Endodermal cell (in vitro differentiated cells): ENCODE results near the gene SH3BP5. TPM values are rescaled to one million over a fixed set of nuclear protein-coding genes. Genes with fewer than 3 reads are reported as not detected.

ENCODE experiments used
- DNase-seq: peaks from one replicate; pipeline ENCODE4 v3.0.0-alpha.2; 2017
- H3K27ac ChIP-seq: 2 replicates; pipeline ENCODE4 v1.5.1; 2013; ENCODE audit warnings: mild to moderate bottlenecking, low read depth, low read length, moderate library complexity
- H3K27me3 ChIP-seq: 2 replicates; pipeline ENCODE4 v1.6.1; 2013; ENCODE audit warnings: mild to moderate bottlenecking, low read length, moderate library complexity; ENCODE audit not compliant: insufficient read depth, control insufficient read depth, poor library complexity, severe bottlenecking
- H3K36me3 ChIP-seq: 2 replicates; pipeline ENCODE4 v1.7.0; 2013; ENCODE audit warnings: mild to moderate bottlenecking, low read length, moderate library complexity; ENCODE audit not compliant: control insufficient read depth, insufficient read depth
- H3K4me1 ChIP-seq: one replicate; pipeline ENCODE4 v1.7.0; 2013; ENCODE audit warnings: low read length; ENCODE audit not compliant: control insufficient read depth, insufficient read depth
- H3K4me3 ChIP-seq: 2 replicates; pipeline ENCODE4 v1.5.1; 2013; ENCODE audit warnings: mild to moderate bottlenecking, low read length, moderate library complexity
- H3K9ac ChIP-seq: 2 replicates; pipeline ENCODE4 v1.6.1; 2013; ENCODE audit warnings: mild to moderate bottlenecking, low read length, moderate library complexity; ENCODE audit not compliant: poor library complexity, severe bottlenecking; ENCODE audit errors: extremely low read depth
- H3K9me3 ChIP-seq: 2 replicates; pipeline ENCODE4 v1.6.1; 2013; ENCODE audit warnings: mild to moderate bottlenecking, low read length, moderate library complexity; ENCODE audit not compliant: control insufficient read depth
- H3K27ac Mint-ChIP-seq: 2 replicates; pipeline ENCODE4 v1.8.0; 2020; ENCODE audit warnings: mixed read lengths
- H3K27me3 Mint-ChIP-seq: 2 replicates; pipeline ENCODE4 v1.8.0; 2021; ENCODE audit warnings: mild to moderate bottlenecking, mixed read lengths; ENCODE audit not compliant: insufficient read depth
- H3K36me3 Mint-ChIP-seq: 2 replicates; pipeline ENCODE4 v1.8.0; 2020; ENCODE audit warnings: low read depth, mixed read lengths
- H3K4me1 Mint-ChIP-seq: 2 replicates; pipeline ENCODE4 v1.8.0; 2020; ENCODE audit warnings: mixed read lengths
- H3K4me3 Mint-ChIP-seq: 2 replicates; pipeline ENCODE4 v1.8.0; 2020; ENCODE audit warnings: mild to moderate bottlenecking, moderate library complexity, mixed read lengths
- H3K9me3 Mint-ChIP-seq: 2 replicates; pipeline ENCODE4 v1.8.0; 2020; ENCODE audit warnings: mild to moderate bottlenecking, mixed read lengths
- WGBS, 2 experiments: methylation state at CpG; one replicate each; pipeline versions ENCODE4 v1.1.5 to v1.1.7; 2013; ENCODE audit warnings: missing lambda C conversion rate in 2 of 2, mixed read lengths in 1 of 2; ENCODE audit not compliant: insufficient coverage in 1 of 2, insufficient read length in 1 of 2; 5-methylcytosine and 5-hydroxymethylcytosine counted together
- total RNA-seq, 2 donors: library from RNA; stranded (reverse); fragmentation: NEBNext Ultra II Directional in 1 of 2; extraction: Animal tissue kit (Norgen Biotek cat#: 25700) in 1 of 2; gene quantifications; 2 replicates in 1 of 2; 3 replicates in 1 of 2; pipeline ENCODE4 v1.2.1, GENCODE V29; 2021
- TF ChIP-seq, protein P1 (sequence below): fragments of 200-600 bp; sonication (generic); conservative IDR thresholded peaks from 2 replicates; pipeline ENCODE4 v1.5.0; 2021; ENCODE audit warnings: antibody characterized with exemption, mild to moderate bottlenecking

SH3BP5 gene
- total RNA-seq, 2 donors from 2014 or later: 25.8 to 30.3 TPM

DNA sequence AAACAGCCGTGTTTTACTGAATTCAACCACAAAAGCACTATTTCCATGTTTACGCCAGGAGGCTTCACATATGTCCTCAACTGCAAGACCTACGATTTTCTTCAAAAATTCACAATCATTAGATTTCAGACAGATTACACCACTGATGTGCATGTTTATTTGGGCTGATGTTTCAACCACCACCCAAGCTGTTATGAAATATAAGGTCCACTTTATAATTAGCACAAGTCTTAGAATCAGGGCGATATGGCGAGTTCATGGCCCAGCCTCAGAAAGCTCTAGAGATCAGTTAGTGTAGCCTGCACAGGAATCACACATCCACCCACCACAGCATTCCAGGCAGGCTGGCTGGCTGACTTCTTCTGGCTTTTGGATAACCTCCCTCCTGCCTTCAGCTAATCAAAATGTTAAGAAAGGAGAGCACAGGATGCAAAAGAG lies 15.4 kb downstream of the SH3BP5 start:
- Histone ChIP-seq H3K27me3 (no peaks in the 10 kb centered on the region), H3K9ac (no peak overlapping the region), H3K4me1 (peaks cover 7% of the 10 kb centered on the region), H3K9me3 (no peaks in the 10 kb centered on the region), H3K36me3 (peaks cover 4% of the 10 kb centered on the region), H3K27ac (no peak overlapping the region), H3K4me3 (no peak overlapping the region)
- H3K36me3 Mint-ChIP-seq: peaks cover 7% of the 10 kb centered on the region
- no peaks in the 10 kb centered on the region for H3K9me3 Mint-ChIP-seq
- WGBS, 2 experiments: 95% methylated on average over 5 of the region's 5 CpGs; no CpG with 5 or more reads in 1 of the 2 experiments
- H3K4me1 Mint-ChIP-seq: peaks cover 26% of the 10 kb centered on the region
- DNase-seq: no peak
- no peak overlapping the region for H3K27ac Mint-ChIP-seq
- no peaks in the 10 kb centered on the region for H3K27me3 Mint-ChIP-seq
- H3K4me3 Mint-ChIP-seq: no peak overlapping the region
- TF ChIP-seq, protein P1, sequence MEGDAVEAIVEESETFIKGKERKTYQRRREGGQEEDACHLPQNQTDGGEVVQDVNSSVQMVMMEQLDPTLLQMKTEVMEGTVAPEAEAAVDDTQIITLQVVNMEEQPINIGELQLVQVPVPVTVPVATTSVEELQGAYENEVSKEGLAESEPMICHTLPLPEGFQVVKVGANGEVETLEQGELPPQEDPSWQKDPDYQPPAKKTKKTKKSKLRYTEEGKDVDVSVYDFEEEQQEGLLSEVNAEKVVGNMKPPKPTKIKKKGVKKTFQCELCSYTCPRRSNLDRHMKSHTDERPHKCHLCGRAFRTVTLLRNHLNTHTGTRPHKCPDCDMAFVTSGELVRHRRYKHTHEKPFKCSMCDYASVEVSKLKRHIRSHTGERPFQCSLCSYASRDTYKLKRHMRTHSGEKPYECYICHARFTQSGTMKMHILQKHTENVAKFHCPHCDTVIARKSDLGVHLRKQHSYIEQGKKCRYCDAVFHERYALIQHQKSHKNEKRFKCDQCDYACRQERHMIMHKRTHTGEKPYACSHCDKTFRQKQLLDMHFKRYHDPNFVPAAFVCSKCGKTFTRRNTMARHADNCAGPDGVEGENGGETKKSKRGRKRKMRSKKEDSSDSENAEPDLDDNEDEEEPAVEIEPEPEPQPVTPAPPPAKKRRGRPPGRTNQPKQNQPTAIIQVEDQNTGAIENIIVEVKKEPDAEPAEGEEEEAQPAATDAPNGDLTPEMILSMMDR: no peak

DNA sequence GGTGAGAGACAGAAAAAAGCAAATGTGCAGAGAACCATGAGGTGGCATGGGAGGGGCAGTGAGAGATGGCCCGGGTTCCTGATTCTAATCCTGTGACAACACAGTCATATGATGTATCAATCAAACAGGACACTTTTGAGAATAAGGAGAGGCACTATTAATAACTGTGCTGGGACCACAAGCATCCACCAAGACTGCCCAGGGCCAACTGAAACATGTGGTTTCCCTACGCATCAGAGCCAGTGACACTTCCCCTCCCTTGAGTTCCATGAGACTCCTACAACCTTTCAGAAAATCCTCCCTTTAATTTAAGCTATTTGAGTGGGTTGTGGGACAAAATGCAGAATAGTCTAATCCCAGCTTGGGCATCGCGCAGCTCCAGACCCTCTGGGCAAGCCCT lies 17.4 kb downstream of the SH3BP5 start:
- H3K9me3 Mint-ChIP-seq: no peaks in the 10 kb centered on the region
- TF ChIP-seq, protein P1: no peak
- peaks cover 12% of the 10 kb centered on the region for H3K36me3 ChIP-seq
- H3K4me1 Mint-ChIP-seq: peaks cover 41% of the 10 kb centered on the region
- WGBS, 2 experiments: 96 to 100% methylated on average over 4 of the region's 4 CpGs
- H3K4me3 Mint-ChIP-seq: no peak overlapping the region
- no peak overlapping the region for H3K27ac ChIP-seq
- H3K4me1 ChIP-seq: peaks cover 12% of the 10 kb centered on the region
- peaks cover 2% of the 10 kb centered on the region for H3K36me3 Mint-ChIP-seq
- H3K4me3 ChIP-seq: no peak overlapping the region
- H3K27me3 Mint-ChIP-seq: no peaks in the 10 kb centered on the region
- H3K9ac ChIP-seq: no peak overlapping the region
- no peaks in the 10 kb centered on the region for H3K9me3 ChIP-seq
- no peaks in the 10 kb centered on the region for H3K27me3 ChIP-seq
- DNase-seq: no peak
- no peak overlapping the region for H3K27ac Mint-ChIP-seq

- peaks cover 41% of the 10 kb centered on the region for H3K4me1 Mint-ChIP-seq
- 79% methylated on average over 1 of the region's 1 CpG; no CpG with 5 or more reads in 1 of the 2 experiments for WGBS, 2 experiments
- DNase-seq: no peak
- H3K9ac ChIP-seq: no peak overlapping the region
- no peaks in the 10 kb centered on the region for H3K27me3 ChIP-seq
- peaks cover 12% of the 10 kb centered on the region for H3K4me1 ChIP-seq
- no peaks in the 10 kb centered on the region for H3K9me3 Mint-ChIP-seq
- no peak overlapping the region for H3K4me3 Mint-ChIP-seq
- H3K27ac Mint-ChIP-seq: peak overlapping the region; percentile 62
- no peak overlapping the region for H3K4me3 ChIP-seq
- peaks cover 2% of the 10 kb centered on the region for H3K36me3 Mint-ChIP-seq
- peaks cover 12% of the 10 kb centered on the region for H3K36me3 ChIP-seq
- no peak overlapping the region for H3K27ac ChIP-seq
- no peaks in the 10 kb centered on the region for H3K9me3 ChIP-seq
- TF ChIP-seq, protein P1: no peak
- H3K27me3 Mint-ChIP-seq: no peaks in the 10 kb centered on the region
Observed at GRCh38 chr3:15314276-15314675, 18.1 kb downstream of the SH3BP5 start.
